ENCODE data around the gene DUSP3.
A peak's percentile ranks its signal among the peaks of the same experiment; 100 is the strongest.

DUSP3 gene

DNA sequence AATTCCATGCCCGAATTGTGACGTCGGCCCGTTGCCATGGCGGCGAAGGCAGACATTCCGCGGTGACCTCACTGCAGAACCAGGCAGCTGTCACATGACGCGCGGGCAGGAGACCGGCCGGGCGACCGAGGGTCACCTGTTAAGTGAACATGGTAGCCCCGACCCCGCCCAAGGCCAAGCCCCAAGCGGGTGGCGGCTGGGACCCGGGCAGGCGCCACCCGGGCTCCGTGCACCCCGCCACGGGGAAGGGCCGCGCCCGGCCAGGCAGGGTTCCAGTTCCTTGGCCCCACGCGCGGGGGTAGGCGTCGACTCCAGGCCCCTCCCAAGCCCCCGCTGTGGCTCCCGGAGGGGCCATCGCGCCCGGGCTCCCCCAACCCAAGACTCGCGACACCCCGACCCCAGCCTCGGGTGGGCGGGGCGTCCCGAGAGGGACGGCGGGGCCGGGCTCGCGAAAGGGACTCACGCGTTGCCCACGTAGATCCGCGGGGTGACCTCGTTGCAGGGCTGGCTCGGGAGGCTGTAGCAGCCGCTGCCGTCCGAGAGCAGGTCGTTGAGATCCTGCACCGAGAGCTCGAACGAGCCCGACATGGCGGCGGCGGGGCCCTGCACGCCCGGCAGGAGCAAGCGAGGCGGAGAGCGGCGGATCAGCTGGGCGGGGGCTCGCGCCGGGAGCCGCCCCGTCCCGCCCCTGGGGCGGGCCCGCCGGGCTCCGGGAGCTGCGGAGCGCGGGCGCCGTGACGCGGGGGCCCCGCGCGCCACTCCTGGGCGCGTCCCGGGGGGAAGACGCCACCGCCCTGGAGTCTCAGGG, at the start of gene DUSP3:
TSS of gene DUSP3 (minus strand) at position 641 of the 808 bp plus-strand sequence. CDS start at position 588, 53 bp downstream.
- DNase-seq = peak; percentile 33

DNA sequence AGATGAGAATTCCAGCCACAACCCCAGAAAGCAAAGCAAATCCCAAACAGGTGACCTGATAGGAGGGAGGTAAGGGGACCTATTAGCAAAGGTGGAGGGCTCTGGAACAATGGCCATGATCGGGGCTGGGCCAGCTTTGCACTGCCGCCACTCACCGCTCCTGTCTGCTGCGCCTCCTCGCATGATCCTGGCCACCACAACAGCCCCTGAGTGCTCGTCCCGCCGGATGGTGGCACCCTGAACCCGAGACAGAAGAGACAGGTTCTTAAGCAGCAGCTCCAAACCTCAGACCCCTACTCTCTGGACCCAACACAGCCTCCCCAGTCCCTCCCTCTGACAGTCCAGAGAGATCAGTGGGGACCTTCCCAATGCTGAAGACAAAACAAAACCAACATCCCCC, 48.8 kb upstream of the DUSP3 start:
- DNase-seq = no peak

DNA sequence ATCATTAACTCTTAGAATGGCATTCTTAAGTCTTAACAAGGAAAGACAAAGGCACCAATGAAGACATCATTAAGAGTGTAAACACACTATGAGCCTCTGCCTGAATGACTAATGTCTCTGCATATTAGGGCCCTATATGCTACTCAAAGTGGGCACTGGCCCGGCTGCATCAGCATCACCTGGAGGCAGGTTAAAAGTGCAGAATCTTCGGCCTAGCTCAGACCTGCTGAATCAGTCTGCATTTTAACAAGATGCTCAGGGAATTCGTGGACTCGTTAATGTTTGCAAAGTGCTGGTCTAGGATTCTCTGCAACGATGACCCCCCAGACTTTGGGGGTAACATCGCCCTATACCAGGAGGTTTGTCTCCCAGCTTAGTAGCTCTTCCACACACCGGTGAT, 47.4 kb upstream of the DUSP3 start:
- no peak for DNase-seq

DNA sequence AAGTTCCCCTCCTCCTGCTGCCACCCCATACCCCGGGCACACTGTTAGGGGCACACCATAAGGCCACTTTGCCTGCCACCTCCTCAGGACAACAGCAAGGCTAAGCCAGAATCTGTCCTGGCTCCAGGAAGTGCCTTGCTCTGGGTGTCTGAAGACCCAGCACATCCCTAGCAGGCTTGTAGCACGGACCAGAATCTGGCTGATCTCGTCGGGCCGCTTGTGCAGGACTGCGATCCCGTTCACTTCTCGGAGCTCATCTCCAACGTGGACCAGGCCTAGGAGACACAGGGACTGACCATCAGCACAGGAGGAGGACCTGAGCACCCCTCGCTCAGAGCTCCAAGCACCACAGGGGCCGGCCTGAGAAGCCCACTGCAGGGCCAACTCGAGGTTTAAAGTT, 46.8 kb upstream of the DUSP3 start:
- no peak for DNase-seq

DNA sequence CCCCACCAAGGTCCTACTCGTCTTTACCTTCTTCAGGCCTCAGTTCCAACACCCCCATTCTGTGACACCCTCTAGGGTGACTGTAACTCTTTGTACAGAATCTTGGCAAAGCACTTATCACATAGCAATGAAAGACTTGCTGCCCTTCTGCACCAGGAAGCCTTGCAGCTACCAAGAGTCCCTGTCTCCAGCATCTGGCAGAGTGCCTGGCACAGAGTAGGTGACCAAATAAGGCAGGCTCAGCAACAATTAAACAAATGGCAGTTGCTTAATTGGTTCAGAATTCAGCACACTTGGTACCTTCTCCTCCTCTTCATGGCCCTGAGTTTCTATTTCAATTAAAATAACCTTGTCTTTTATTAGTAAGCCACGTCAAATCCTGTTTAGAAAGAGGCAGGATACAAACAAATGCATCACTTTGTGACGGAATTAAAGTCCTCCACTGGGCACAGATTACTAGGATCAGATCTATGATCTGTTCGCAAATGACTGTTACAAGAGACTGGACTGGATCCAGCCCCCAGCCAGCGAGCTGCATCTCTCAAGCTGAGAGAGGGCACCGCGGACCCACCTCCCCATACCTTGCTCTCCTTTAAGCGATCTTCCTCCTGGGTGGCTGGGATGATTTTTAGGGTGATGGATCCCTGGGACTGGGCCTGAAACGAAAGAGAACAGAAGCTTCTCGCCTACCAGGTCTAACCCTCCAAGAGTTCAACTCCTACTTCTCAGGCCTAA, 44.7 kb upstream of the DUSP3 start:
- DNase-seq = no peak

DNA sequence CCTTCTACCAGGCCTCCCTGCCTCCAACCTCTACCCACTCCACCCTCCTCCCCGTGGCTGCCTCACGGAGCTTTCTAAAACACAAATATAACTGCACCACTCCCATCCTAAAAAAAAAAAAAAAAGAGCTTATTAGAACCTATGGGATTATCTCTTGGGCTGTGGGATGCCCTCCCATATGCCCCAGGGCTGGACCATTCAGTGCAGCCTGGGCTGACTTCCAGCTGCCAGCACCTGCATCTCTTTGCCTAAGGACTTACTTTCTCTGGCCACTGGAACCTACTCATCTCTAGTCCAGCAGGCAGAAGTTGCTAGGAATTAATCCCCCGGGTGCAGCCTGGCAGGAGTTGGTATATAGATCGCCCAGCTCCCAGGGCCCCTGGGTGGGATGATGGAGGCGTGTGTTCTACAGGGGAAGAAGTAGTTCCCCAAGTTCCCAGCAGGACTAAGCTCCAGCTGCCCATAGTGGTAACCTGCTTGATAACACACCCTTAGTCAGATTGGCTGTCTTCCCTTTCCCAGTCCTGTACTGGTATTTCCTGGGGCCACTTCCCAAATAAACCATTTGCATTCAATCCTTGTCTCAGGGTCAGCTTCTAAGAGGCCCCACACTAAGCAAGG, 43.9 kb upstream of the DUSP3 start:
- no peak for DNase-seq

DNA sequence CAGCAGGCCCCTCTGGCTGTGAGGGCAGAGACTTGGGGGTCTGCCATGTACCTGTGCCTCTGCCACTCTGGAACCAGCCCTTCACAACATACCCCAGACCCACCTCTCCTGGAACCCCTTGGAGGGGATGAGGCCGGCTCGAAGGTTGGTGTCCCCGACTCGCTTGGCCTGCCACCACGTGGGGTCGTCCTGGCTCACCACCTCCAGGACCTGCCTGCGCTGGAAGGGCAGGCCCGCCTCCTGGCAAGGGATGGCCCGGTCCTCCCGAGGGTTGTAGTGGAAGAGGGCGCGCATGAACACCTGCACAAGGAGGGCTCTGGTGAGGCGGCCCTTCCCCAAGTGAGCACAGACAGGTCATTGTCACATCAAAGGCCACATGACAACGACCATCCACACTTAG, 42.0 kb upstream of the DUSP3 start:
- DNase-seq = no peak

DNA sequence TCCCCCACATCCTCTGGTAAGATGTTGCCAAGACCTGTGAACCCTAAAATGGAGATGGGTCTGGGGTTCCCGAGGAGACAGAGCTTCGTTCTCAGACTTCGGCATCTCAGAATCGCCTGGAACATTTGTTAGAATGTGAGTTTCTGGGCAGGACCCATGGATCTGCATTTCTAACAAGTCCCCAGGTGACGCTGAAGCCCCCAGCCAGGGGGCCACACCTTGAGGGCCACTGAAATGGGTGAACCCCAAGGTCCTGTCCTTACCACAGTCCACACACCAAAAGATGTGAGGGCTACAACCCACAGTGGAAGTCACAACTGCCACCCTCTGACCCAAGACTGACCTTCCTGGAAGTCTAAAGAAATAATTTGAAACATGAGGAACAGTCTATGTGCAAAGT, 40.2 kb upstream of the DUSP3 start:
- no peak for DNase-seq

DNA sequence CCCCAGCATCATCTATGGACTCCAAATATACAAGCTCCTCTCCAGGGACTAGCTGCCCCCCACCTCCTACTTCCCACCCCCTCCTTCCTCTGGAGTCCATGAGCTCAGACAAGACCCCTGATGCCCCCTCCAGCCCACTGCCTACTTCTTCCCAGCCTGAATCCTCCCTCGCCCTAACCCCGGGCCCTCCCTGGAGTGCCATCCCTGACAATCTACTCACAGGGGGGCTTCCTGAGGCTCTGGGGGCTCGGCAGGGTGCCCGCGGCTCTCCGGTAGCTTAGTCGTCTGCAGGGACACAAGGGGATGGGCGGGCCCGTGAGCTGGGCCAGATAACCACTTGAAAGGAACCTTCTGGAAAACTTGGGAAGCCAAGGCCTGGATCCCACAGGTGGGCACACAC, 39.0 kb upstream of the DUSP3 start:
- no peak for DNase-seq

DNA sequence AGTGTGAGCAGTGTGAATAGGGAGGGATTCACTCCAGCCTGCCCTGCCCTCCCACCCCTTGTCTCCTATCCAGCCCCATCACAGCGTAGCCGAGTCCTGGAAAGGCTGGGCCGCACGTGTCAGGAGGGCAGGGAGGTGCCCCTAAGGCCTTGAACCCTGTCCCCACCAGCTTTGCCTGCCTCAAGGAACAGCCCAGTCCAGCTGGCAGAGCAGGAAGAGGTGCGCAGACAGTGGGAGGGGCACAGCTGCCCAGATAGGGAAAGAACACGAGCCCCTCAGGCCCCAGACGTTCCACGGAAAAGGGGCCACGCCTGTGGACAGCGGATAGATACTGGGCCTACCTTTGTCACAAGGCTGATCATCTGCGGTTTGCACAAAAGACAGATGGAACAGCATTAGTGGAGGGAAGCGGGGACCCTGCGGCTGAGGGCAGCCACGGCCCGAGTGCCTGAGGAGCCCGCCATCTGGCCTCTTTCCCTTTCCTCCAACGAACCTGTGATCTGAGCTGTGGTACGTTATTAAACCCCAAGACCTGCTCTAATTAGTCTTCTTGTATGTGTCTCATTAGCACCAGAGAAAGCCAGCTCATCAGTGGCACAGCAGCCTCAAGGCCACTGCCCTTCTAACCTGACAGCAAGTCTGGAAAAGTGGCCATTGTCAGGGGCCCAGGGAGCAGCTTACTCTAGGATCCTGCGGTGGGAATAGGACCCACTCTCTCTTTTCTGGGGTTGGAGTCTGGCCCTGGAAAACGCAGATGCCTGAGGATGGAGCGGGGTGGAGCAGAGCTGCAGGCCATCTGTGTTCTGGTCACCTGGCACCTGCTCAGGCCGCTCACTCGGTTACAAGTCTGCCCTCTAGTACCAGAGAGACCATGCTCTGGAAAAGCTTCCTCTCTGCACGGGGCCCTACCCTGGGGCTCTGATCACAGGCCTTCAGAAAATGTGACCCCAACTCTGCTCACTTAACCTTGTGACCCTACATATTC, 37.9 kb upstream of the DUSP3 start:
- no peak for DNase-seq

DNA sequence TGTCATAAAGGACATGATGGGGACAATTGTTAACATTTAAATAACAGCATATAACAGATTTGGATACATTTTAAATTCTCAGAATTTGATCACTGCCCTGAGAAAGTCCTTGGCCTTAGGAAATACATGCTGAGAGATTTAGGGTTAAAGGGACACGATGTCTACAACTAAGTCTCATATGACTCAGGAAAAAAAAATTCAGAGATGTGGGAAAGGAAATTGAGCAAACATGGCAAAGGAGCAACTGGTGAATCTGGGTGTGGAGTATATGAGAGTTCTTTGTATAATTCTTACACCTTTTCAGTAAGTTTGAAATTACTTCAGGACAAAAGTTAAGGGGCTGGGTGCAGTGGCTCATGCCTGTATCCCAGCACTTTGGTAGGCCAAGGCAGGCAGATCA, 35.9 kb upstream of the DUSP3 start:
- DNase-seq = no peak

DNA sequence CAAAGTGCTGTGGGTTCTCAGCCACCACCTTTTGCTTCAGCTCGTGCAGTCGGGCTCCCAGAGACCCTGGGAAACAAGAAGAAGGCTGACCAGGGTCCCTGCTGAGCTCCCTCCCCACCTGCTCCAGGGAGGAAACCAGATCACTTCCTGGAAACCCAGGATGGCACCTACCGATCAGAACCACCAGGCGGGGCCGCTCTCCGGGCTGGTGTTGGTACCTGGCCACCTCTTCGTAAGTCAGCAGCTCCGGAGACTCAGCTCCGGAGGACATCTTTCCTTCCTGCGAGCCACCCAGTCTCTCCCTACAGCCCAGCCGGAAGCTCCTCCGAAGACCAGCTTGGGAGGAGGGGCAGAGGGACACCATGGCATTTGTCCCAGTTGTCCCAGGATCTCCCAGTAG, 35.2 kb upstream of the DUSP3 start:
- DNase-seq = no peak

DNA sequence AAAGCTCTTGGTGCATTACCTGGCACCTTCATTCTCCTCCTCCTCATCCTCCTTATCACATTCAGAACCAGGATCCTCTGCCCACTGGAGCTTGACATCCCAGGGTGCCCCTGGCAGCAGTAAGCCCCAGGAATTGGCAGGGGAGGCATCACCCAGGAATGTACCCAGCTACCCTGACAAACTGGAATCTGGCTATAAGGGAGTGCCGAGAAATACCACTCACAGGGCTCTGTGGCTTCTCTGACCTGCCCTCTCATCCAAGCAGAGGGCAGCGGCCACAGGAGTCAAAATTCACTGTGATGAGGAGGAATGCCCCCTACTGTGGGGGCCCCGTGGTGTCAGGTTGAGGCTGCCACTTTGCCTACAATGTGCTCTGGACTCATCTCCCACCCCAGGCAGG, 34.6 kb upstream of the DUSP3 start:
- no peak for DNase-seq

DNA sequence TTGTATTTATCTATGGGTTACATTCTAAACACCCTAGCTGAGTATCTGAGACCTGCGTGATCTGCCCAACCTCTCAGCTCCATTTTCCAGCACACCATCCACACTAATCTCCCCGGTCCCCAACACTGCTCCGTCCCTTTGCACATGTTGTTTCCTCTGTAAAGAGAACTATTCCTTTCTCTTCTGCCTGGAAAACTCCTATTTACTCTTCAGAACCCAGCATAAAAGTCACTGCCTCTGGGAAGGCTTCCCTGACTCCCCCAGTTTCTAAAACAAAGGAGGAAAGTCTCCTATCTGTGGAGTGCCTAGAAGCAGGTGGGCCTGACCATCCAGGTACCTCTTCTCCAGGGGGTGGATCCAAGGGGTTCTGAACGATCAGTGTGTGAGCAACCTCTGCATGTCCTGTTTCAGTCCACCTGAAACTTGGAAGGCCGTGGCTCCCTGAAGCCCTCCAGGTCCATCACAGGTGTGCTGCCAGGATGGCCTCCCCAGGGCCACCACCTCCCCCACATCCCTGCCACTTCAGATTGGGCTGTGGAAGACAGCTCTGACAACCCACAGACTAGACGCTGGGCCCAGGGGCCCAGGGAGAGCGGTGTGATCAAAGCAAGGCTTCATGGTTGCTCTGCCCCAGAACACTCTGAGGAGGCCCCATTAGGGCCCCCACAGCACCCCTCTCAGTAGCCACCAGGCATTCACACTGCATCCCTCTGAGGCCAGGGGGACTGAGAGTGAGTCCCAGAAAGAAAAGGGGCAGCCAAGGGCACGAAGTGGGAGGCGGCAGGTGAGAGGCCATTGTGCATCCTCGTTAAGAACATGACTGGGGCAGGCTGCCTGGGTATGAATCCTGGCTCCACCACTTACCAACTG, 33.9 kb upstream of the DUSP3 start:
- no peak for DNase-seq

DNA sequence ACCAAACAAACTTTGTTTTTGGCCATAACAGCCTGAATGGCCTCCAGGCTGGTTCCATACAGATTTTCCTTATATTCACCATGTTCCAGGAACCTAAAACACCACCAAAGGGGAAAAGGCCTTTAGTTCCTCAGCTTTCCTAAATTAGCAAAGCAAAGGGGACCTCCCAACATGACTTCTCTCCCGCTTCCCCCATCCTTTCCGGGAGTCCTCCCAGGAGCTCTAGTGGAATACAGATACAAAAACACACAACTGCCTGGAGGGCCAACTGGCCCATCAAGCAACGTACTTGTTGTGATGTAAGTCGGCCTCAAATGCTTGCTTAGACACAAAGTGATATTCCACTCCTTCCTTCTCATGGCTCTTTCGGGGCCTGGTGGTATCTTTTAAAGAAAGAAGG, 32.0 kb upstream of the DUSP3 start:
- DNase-seq = no peak

DNA sequence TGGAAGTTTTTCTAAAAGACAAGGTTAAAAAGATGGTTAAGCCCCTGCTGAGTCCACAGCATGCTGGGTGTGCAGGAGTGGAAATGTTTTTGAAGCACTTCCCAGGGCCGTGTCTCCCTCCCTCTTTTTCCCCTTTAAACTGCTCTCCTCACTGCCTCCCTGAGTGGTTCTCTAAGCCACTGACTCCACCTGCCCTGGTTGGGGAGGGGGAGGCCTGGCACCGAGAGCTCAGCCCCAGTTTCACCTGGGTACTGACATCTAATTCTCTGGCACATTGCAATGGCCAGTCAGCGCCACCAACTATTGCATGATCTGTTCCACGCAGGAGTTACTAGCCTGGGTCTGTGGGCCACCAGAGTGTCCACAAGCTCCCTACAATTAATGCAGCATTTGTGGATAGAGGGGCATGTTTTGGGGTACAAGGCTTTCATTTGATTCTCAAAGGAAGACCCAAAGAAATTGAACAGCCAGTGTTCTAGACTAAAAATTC, 31.5 kb upstream of the DUSP3 start:
- no peak for DNase-seq

DNA sequence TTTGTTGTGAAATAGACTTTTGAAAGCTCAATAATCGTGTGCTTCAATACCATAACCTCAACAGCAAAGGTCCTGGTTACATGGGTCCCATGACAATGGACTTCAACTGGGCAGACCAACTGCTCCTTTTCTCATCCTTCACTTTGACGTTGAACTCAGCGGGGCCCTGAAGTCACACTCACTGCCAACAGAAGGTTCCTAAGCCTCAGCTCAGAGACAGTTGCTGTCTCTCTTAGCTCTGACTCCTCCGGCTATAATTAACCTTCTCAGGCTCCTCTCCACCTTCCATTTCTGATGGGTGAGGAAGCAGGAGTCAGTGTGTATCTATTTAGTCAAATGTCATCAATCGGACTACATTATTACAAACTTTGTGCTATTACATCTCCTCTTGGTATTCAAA, 30.3 kb upstream of the DUSP3 start:
- no peak for DNase-seq

DNA sequence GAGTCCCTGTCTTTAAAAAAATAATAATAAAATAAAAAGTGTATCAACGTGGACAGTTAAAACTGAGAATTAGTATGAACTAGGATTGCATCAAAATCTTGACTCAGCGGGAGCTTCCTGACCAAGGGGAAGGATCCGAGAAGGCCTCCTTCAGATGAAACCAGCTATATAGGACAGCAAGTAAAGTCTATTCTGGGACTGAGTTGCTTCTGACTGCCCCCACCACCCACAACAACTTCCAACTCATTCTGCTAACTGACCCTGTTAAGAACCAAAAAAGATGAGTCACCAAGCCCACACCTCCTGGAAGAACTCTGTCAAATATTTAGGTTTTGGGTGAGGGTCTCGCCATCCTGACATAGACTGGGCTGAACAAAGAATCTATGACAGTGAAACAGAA, 29.3 kb upstream of the DUSP3 start:
- DNase-seq = no peak

DNA sequence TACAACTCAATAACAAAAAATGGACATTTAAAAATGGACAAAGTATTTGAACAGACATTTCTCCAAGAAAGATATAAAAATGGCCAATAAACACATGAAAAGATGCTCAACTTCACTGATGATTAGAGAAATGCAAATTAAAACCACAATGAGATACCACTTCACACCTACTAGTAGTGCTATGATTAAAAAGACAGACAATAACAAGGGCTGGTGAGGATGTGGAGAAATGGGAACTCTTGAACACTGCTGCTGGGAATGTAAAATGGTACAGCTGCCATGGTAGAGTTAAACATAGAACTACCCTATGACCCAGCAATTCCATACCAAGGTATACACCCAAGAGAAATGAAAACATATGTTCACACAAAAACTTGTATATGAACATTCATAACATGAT, 26.3 kb upstream of the DUSP3 start:
- DNase-seq = no peak

DNA sequence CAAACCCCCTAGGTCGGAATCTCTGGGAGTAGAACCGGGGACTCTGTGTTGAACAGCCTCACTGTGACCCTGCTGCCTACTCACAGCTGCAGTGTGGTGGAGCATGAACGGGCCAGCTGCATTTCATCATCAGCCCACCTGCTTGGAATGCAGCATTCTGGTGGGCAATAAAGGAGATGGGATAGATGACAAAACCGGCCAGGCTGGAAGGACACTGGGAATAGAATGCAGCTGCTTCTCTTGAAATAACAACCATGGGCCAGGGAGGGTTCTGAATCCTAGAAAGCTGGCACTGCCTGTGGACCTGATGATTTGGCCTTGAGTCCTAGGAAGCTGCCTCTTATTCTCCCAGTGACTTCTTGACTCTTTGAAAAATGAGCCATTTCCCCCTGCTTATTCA, 25.0 kb upstream of the DUSP3 start:
- DNase-seq = no peak

DNA sequence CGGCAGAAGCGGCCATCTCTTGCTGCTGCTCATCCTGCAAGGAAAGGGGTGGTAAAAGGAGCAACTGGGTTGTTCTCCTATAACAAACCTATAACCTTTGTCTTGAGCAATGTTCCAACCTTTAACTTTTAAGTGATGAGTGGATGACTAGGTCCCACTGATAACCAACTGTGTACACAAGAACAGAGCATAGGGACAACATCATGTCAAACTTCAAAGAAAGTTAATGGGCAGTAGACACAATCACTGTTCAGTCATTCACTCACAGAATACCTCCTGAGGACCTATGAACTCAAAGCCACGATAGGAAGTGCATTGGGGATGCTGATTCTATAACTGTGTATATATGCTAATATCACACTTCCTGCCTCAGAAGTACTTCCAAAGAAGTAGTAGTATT, 23.1 kb upstream of the DUSP3 start:
- DNase-seq = no peak

DNA sequence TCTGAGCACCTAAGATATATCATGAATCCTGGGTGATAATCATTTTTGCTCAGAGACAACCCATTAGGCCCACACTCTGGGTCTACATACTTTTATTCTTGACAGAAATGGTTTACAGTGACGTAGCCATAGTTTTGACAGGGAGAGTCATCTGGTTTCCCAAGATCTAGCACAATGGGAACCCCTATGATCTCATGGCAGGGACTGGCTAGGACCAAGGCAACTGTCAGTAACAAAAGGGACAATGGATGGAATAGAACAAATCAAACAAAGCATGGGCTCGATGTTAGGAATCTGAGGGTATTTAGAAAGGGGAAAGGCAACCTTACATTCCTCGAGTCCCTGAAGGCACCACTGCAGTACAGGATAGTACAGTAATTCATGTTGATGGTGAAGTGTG, 22.0 kb upstream of the DUSP3 start:
- no peak for DNase-seq
